Measurements from ENCODE around the gene TMEM130. TPM values are rescaled to one million over a fixed set of nuclear protein-coding genes. Genes with fewer than 3 reads are reported as not detected.
A peak's percentile ranks its signal among the peaks of the same experiment; 100 is the strongest.
"Not testable (repeated sequence)": the region's sequence is repeated elsewhere in the genome, so short reads cannot be mapped to it uniquely, and the experiment has no call there.

The TMEM130 gene
- polyA plus RNA-seq, 3 donors = 0.11 to 0.20 TPM; not detected in 1

DNA sequence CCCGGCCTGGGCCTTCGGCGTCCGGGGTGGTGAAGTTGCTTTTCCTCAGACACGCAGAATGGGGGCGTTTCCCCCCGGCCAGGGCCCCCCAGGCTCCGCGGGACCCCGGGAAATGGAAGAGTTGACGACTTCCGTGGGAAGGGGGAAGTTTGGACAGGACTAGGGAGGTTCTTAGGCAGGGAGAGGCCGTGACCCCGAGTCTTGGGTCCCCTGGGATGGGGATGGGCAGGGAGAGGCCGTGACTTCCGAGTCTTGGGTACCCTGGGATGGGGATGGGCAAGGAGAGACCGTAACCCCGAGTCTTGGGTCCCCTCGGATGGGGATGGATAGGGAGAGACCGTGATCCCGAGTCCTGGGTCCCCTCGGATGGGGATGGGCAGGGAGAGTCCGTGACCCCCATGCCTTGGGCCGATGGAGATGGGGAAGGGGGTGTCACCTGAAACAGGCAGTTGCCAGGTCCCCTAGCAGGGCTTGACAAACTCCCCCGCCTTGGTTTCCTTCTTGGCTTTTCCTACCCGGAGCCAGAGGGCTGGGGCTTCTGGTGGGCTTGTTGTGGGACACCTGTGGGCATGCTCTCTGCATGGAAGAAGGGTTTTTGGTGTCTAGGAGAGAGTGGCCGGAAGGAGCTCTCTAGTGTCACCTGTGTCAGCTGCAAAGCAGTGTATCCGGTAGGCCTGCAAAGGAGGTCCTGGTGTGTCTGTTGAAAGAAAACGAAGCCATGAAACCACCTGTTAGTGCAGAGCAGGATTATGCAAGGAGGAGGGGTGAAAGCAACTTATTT is 9.6 kb upstream of the TMEM130 start:
- WGBS, 3 donors = 1 to 2% (median 1%) methylated on average over 29 of the region's 29 CpGs
- H3K27ac ChIP-seq (ENCODE audit: low read depth, low read length) = peak overlapping the region; percentile 58

- H3K27ac ChIP-seq (ENCODE audit: low read depth, low read length) = peak within 1 kb of the TSS; percentile 58
- WGBS, 3 donors = 0 to 1% (median 1%) methylated on average over 54 to 113 of the region's 113 CpGs
These were observed 8.8 kb upstream of the TMEM130 start, which contains the start of gene TRRAP for GRCh38 chr7:98878365-98879197. Gene TRRAP, plus strand, starts transcription at chr7:98878532. Its CDS starts 2,619 bp downstream, at chr7:98881151.

DNA sequence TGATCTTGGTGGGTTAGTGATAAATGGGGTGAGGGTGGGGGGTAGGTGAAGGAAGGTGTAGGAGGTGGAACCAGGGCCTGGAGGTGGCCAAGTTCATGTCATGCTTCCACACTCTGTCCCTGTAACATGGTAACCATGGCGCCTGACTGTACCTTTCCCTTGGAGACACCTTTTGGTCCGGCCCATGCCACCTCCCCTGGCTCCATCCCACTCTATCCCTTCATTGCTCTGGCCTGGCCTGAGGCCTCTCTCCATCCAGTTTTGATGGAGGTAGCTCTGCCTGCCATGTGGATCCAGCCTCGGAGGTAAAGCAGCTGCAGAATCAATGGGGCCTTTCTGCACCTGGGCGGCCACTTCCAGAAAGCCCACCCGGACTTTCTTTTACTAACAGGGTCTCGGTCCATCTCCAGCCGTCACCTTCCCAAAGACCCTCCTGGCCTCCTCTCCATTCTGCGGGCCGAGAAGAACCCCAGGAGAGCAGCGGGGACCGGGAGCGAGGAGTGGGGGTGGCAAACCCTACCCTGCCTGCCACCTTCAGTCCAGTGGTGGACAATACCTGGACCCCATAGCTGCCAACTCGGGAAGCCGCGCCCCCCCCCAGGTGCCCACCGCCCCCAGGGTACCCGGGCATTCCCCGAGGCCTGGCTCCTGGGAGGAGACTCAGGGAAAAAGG is 8.0 kb upstream of the TMEM130 start:
- 20 to 27% (median 21%) methylated on average over 17 to 18 of the region's 18 CpGs for WGBS, 3 donors
- no peak overlapping the region for H3K27ac ChIP-seq (ENCODE audit: low read depth, low read length)

DNA sequence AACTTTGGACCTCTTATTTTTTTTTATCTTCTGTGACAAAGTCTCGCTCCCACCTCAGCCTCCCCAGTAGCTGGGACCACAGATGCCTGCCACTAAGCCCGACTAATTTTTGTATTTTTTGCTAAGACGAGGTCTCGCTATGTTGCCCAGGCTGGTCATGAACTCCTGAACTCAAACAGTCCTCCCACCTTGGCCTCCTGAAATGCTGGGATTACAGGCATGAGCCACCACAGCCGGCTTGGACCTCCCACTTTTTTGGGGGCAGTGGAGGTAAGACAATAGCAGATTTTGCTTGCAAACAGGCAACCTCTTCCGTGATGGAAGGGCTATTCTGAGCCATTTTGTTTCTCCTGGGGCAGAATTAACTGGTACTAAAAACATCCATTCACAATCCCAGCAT is 7.3 kb upstream of the TMEM130 start:
- H3K27ac ChIP-seq (ENCODE audit: low read depth, low read length) = no peak overlapping the region
- WGBS, 3 donors = 88 to 93% (median 91%) methylated on average over 6 of the region's 6 CpGs

DNA sequence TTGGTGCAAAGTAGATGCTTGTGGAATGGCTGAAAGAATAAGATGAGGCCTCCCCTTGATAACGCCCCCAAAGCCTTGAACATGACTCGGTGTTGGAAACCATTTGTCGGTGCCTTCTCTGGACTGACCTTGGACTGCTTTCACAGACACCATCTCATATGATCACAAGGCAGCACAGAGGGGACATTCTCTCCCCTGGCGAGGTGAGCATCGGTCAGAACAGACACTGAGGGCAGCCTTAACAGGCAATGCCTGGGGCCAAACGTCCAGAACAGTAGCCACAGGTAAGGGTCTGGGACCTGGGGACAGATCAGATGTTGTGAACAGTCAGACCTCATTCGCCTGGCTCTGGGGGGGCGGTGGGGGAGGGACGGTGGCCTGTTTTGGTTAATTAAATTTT is 5.7 kb upstream of the TMEM130 start:
- 67 to 86% (median 85%) methylated on average over 9 of the region's 9 CpGs for WGBS, 3 donors

DNA sequence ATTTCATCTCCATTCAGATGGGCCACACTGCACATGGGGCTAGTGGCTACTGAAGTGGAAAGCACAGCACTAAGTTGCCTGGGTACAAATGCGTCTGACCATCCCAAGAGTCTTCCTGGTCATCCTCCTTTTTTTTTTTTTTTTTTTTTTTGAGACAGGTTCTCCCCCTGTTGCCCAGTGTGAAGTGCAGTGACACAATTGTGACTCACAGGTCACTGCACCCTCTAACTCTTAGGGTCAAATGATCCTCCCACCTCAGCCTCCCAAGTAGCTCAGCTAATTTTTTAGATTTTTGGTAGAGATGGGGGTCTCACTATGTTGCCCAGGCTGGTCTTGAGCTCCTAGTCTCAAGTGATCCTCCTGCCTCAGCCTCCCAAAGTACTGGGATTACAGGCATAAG is 5.1 kb upstream of the TMEM130 start:
- 81 to 92% (median 85%) methylated on average over 1 of the region's 1 CpG for WGBS, 3 donors
- no peak overlapping the region for H3K27ac ChIP-seq (ENCODE audit: low read depth, low read length)

More for the DNA sequence above, 5.7 kb upstream of the TMEM130 start:
- no peak overlapping the region for H3K27ac ChIP-seq (ENCODE audit: low read depth, low read length)

DNA sequence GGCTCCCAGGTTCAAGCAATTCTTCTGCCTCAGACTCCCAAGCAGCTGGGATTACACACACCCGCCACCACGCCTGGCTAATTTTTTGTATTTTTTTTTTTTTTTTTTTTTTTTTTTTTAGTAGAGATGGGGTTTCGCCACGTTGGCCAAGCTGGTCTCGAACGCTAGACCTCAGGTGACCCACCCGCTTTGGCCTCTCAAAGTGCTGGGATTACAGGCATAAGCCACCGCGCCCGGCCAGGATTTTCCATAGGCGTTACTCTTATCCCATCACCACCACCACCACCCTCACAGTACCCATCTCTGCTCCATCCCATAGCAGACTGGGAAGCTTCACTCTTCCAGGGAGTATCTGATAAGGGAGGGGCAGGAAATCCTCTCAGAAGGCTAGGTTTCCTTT is 3.8 kb upstream of the TMEM130 start:
- H3K27ac ChIP-seq (ENCODE audit: low read depth, low read length) = not testable (repeated sequence)
- 89 to 93% (median 91%) methylated on average over 11 of the region's 11 CpGs for WGBS, 3 donors

DNA sequence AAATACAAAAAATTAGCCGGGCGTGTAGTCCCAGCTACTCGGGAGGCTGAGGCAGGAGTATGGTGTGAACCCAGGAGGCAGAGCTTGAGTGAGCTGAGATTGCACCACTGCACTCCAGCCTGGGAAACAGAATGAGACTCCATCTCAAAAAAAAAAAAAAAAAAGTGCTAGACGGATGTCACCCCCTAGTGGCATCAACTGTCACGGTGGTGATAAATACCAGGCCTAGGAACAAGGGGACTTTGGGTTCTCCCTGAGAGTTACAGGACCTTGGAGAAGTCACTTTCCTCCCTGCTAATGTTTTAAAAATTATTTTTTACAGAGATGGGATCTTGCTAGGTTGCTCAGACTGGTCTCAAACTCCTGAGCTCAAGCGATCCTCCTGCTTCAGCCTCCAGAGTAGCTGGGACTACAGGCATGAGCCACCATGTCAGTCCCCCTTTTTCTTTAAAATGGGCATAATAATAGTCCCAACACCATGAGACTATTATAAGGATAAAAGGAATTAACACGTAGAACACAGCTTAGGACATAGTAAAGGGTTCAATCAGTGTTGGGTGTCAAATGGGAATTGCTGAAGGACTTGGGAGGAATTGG is 2.6 kb upstream of the TMEM130 start:
- H3K27ac ChIP-seq (ENCODE audit: low read depth, low read length) = no peak overlapping the region
- WGBS, 3 donors = 69 to 72% (median 71%) methylated on average over 7 of the region's 7 CpGs

- 75 to 86% (median 86%) methylated on average over 17 of the region's 17 CpGs for WGBS, 3 donors
These were observed 1.1 kb upstream of the TMEM130 start for GRCh38 chr7:98870807-98871491.

GRCh38 chr7:98870121-98870651 is 372 bp upstream of the TMEM130 start:
- WGBS, 3 donors = 1 to 2% (median 1%) methylated on average over 23 to 35 of the region's 35 CpGs
- no peak overlapping the region for H3K27ac ChIP-seq (ENCODE audit: low read depth, low read length)

More at GRCh38 chr7:98870807-98871491, 1.1 kb upstream of the TMEM130 start:
- H3K27ac ChIP-seq (ENCODE audit: low read depth, low read length) = no peak overlapping the region

GRCh38 chr7:98869027-98869596 is 702 bp downstream of the TMEM130 start:
- 13 to 17% (median 16%) methylated on average over 23 to 25 of the region's 25 CpGs for WGBS, 3 donors
- H3K27ac ChIP-seq (ENCODE audit: low read depth, low read length) = no peak overlapping the region

DNA sequence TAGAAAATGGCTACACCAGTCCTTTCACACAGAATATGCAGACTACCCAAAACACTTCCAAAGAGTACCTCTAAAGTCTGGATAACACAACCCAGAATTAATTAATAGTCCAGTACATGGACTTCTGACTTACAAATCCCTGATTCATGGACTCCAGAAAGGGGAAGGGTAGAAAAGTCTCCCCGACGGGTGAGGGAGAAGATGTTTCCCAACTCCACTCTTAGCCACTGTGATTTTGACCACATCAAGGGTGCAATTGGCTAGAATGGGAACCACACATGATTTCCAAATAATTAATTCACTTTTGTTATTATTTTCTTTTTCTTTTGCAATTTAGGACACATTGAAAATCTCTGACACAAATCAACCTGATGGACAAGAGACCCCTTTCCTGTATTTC is 1.4 kb downstream of the TMEM130 start:
- H3K27ac ChIP-seq (ENCODE audit: low read depth, low read length) = no peak overlapping the region
- 47 to 72% (median 57%) methylated on average over 2 of the region's 2 CpGs for WGBS, 3 donors

DNA sequence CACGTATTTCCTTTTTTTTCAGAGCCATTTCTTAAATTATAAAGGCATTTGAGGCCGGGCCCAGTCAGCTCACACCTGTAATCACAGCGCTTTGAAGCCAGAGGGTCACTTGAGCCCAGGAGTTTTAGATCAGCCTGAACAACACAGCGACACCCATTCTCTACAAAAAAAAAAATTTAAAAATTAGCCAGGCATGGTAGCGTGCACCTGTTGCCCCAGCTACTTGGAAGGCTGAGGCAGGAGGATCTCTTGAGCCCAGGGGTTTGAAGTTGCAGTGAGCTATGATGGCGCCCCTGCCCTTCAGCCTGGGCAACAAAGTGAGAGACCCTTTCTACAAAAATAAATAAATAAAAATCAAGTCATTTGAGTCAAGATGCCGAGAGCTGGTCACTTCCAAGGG is 3.0 kb downstream of the TMEM130 start:
- H3K27ac ChIP-seq (ENCODE audit: low read depth, low read length) = no peak overlapping the region
- WGBS, 3 donors = 83 to 94% (median 89%) methylated on average over 7 of the region's 7 CpGs

DNA sequence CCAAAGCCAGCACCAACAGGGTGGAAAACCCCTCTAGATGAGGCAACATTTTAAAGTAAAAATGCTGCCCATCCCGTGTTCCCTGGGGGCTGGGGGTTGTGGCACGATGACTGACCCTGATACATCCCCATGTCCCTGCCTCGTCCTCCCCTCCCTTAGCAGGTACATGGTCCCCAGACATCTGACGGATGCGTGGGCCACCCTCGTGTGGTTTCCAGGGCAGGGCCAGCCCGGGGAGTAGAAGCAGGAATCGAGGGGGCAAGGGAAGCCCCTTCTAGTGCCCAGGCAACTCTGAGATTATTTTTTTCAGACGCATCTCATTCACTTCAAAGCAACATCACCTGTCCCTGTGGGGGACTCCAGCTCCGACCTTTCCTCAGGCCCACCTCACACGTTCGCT is 3.5 kb downstream of the TMEM130 start:
- WGBS, 3 donors = 88 to 90% (median 89%) methylated on average over 12 of the region's 12 CpGs
- H3K27ac ChIP-seq (ENCODE audit: low read depth, low read length) = no peak overlapping the region

GRCh38 chr7:98864731-98865453 is 4.9 kb downstream of the TMEM130 start:
- H3K27ac ChIP-seq (ENCODE audit: low read depth, low read length) = no peak overlapping the region
- 66 to 76% (median 68%) methylated on average over 14 of the region's 14 CpGs for WGBS, 3 donors

DNA sequence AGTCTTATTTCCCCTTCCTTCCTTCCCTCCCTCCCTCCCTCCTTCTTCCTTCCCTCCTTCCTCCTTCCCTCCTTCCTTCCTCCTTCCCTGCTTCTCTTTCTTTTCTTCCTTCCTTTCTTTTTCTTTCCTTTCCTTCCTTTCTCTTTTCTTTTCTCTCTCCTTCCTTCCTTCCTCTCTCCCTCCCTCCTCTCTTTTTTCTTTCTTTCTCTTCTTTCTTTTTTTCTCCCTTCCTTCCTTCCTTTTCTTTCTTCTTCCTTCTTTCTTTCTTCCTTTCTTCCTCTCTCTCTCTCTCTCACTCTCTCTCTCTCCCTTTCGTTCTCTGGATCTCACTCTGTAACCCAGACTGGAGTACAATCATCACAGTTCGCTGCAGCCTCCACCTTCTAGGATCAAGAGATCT is 6.2 kb downstream of the TMEM130 start:
- no peak overlapping the region for H3K27ac ChIP-seq (ENCODE audit: low read depth, low read length)
- 84 to 94% (median 89%) methylated on average over 2 of the region's 2 CpGs for WGBS, 3 donors

Data from adipose tissue (tissue), 3 donors.